NB4 (cell line): ENCODE data around the gene GOLGA8M.
"Not testable (repeated sequence)": the region's sequence is repeated elsewhere in the genome, so short reads cannot be mapped to it uniquely, and the experiment has no call there.

Experiments used
- DNase-seq: peaks from one replicate; pipeline ENCODE4 v3.0.0; 2010; ENCODE audit warnings: low read depth
- H3K4me3 ChIP-seq: one replicate; pipeline ENCODE4 v1.5.1; 2011; ENCODE audit warnings: mild to moderate bottlenecking, low read depth, low read length, moderate library complexity

GOLGA8M gene

DNA sequence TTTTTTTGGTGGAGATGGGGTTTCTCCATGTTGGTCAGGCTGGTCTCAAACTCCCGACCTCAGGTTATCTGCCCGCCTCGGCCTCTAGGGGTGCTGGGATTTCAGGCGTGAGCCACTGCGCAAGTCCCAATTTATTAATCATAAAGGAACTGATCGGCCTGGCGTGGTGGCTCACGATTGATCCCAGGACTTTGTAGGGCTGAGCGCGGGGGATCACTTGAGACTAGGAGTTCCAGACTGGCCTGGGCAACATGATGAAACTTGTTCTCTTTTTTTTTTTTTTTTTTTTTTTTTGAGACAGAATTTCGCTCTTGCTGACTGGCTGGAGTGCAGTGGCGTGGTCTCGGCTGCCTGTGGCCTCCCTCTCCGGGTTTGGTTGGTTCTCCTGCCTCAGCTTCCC lies 19.2 kb downstream of the GOLGA8M start:
- H3K4me3 ChIP-seq, DNase-seq: not testable (repeated sequence)

DNA sequence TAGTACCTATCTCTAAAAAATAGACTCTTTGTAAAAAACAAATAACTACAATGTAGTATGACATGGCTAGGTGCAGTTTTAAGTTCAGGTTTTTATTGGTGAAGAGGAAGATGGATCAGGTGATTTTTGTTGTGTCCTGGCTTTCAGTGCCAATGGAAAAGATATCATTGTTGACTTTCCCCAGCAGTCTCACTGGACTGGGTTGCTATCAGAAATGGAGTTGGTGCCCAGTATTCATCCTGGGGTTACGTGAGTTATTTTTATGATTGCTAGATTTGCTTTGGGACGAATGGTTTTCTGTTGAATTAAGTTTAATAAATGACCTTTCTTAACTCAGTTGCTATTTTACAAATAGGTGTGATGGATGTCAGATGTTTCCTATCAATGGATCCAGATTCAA lies 38.7 kb downstream of the GOLGA8M start:
- not testable (repeated sequence) for H3K4me3 ChIP-seq, DNase-seq

DNA sequence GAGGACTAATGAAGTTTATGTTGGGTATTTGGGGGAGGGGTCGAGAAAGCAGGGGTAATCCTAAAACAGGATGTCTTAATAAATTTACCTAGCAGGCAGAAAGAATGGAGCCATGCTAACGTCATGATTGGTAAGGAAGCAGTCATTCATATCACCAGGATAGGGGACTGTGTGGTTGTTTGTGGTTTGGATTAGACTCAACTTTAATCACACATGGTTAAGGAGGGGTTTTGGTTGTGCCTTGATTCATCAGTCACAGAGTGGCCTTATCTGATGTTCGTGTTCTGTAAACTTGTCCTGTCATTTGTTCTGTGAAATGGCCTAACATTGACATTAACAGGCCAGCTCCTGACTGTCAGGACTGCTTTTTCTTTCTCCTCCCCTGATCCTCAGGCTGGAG lies 40.1 kb downstream of the GOLGA8M start:
- DNase-seq, H3K4me3 ChIP-seq: not testable (repeated sequence)

DNA sequence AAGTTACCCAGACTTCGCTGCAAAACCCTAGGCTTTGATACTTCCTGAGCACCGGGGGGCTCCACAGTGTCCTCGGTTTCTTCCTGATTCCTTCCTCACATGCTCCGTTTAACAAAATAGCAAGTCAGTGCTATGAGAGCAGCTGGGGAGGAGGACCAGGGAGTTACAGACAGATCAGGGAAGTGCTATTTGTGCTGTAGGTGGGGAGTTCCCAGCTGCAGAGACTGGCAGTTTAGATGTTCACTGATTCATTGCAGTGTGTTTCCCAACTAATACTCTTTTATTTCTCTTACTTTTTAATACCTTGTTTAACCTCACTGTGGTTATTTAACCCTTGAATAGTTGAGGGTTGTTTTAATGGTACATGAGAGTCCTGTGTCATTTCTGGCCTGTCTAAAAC lies 45.8 kb downstream of the GOLGA8M start:
- H3K4me3 ChIP-seq, DNase-seq: not testable (repeated sequence)

DNA sequence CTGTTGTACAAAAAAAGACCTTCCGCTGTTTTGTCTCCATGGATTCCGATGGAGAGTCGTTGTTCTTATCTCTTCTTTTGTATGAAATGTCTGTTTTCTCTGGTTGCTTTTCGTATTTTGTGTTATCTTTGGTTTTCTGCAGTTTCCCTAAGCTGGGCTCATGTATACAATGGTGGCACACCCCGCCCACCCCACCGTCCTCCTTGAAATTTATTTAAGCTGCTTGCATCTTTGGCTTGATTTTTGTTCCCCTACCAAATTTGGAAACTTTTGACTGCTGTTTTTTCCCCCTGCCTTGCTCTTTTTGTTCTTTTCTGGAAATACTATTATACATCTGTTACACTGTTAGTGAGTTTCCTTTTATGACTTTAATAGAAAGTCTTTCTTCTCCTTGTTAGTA lies 47.6 kb downstream of the GOLGA8M start:
- not testable (repeated sequence) for DNase-seq, H3K4me3 ChIP-seq

DNA sequence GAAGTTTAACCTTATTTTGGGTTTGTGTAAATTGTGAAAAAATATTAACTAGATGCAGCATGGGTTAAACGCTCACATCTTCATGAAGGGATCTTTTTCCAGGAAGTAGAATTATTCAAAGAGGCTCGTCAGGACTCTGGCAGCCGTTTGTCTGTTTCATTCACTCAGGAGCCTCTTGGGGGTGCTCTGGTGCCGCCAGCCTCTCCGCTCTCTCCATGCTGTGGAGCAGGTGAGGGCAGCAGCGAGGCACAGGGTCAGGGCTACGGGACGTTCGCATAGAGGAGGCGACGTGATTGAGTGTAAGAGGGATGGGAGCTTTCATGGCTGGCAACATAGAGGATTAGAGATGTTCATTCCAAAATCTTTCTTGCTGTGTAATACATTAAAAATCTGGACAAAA lies 48.5 kb downstream of the GOLGA8M start:
- not testable (repeated sequence) for DNase-seq, H3K4me3 ChIP-seq

DNA sequence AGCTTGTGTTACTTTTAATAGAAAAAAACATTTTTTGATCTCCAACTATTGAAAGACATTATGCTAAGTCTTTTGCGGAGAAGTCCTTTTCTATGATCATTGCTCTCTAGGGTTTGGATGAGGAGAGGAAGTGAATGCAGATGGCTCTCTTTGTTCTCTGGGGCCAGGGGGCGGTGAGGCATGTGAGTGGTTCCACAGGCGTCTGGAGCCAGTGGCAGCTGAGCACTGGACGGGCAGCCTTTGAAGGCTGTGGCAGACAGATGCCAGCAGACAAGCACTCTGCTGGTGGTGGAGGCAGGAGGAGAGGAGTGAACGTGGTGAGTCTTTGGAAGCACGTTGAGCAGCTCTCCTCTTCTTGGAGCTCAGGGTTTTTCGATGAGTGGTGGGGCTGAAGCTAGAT lies 51.5 kb downstream of the GOLGA8M start:
- not testable (repeated sequence) for DNase-seq

DNA sequence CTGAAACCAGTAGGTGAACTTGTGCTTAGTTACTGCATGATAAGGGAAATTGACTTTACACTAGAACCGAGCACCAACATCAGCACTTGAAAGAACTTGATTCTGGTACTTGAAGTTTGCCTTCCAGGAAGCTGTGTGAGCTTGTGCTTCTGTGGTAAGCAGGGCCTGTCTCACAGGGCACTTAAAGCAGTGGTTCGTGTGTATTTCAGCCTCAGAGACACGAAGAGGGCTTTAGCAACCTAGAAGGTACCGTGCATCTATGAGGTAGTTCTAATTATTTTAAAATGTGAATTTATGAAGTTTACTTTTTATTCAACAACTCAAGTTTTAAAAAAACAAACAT lies 56.2 kb downstream of the GOLGA8M start:
- not testable (repeated sequence) for H3K4me3 ChIP-seq, DNase-seq

More for the DNA sequence above, 51.5 kb downstream of the GOLGA8M start:
- H3K4me3 ChIP-seq = not testable (repeated sequence)

DNA sequence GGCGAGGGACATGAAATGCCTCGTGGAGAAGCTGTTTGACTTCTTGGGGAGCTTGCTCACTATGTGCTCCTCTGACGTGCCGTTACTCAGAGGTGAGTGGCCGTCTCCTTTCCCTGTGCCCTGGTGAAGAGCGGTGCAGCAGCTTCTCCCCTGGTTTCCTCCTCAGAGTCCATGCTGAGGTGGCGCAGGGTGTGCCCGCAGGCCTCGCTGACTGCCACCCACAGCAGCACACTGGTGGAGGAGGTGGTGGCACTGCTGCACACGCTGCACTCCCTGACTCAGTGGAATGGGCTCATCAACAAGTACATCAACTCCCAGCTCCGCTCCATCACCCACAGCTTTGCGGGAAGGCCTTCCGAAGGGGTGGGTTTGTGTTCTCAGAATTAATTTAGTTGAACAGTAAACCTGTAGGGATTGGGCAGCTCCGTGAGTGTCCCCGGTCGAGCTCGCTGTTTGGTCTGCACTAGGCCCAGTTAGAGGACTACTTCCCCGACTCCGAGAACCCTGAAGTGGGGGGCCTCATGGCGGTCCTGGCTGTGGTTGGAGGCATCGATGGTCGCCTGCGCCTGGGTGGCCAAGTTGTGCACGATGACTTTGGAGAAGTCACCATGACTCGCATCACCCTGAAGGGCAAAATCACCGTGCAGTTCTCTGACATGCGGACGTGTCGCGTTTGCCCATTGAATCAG lies 56.7 kb downstream of the GOLGA8M start:
- DNase-seq, H3K4me3 ChIP-seq: not testable (repeated sequence)

DNA sequence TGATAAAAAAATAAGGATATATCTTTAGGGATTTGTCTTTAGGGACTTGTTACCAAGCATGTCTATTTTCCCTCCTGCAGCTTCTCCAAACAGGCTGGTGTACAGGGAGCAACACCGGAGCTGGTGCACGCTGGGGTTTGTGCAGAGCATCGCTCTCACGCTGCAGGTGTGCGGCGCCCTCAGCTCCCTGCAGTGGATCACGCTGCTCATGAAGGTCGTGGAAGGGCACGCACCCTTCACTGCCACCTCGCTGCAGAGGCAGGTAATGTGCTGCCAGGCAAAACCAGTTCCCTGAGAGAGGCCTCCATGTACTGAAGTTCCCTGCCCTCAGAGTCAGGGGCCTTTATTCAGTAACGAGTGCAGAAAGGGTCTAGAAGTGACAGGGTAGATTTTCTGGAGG lies 58.0 kb downstream of the GOLGA8M start:
- DNase-seq, H3K4me3 ChIP-seq: not testable (repeated sequence)

DNA sequence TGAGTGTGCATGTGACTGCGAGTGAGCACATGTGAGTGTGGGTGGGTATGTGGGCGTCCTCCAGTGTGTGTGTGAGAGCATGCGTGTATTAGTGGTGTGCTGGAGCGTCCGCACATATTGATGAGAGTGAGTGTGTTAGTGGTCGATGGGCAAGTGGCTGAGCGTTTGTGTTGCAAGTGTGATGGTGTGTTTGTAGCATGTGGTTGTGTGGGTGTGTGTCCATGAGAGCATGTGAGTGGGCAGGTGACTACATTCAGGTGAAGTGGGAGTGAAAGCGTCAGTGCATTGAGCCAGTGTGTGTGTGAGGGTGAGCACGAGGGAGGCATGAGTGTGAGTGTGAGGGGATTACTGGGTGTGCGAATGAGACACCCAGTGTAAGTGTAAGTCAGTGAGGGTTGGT lies 59.7 kb downstream of the GOLGA8M start:
- H3K4me3 ChIP-seq, DNase-seq: not testable (repeated sequence)
